ACHN (cell line): ENCODE measurements around the gene GRM5.

Source experiments
- DNase-seq: peaks from one replicate; pipeline ENCODE4 v3.0.0-alpha.2; 2015
- in situ Hi-C: cut with HindIII; loops from 2 replicates; pipeline ENCODE4 v1.10.0; 2017; ENCODE audit warnings: low sequenced_read_pairs, low pct_ligation_motif_present, low pct_unique_long_range_greater_than_20kb

Gene GRM5

GRCh38 chr11:88594274-88594950, 471.4 kb downstream of the GRM5 start:
- in situ Hi-C loops = no loop called here
- no peak for DNase-seq

GRCh38 chr11:88590361-88590760, 475.4 kb downstream of the GRM5 start:
- DNase-seq = no peak
- in situ Hi-C loops = no loop called here

GRCh38 chr11:88583251-88583650, 482.5 kb downstream of the GRM5 start:
- in situ Hi-C loops = no loop called here
- DNase-seq = no peak

- in situ Hi-C loops = no loop called here
These were observed 486.3 kb downstream of the GRM5 start for GRCh38 chr11:88579466-88579865.

GRCh38 chr11:88576741-88577140, 489.0 kb downstream of the GRM5 start:
- in situ Hi-C loops = no loop called here
- DNase-seq = no peak

More at GRCh38 chr11:88579466-88579865, 486.3 kb downstream of the GRM5 start:
- DNase-seq = no peak

GRCh38 chr11:88575916-88576315, 489.9 kb downstream of the GRM5 start:
- DNase-seq = no peak
- in situ Hi-C loops = no loop called here

GRCh38 chr11:88569342-88569741, 496.4 kb downstream of the GRM5 start:
- DNase-seq = no peak
- in situ Hi-C loops = no loop called here

GRCh38 chr11:88555829-88556202, 510.0 kb downstream of the GRM5 start:
- DNase-seq = no peak
- in situ Hi-C loops = no loop called here

GRCh38 chr11:88555018-88555828, 510.6 kb downstream of the GRM5 start:
- DNase-seq = peak; percentile 59
- in situ Hi-C loops = no loop called here

GRCh38 chr11:88553204-88553603, 512.6 kb downstream of the GRM5 start:
- in situ Hi-C loops = no loop called here

GRCh38 chr11:88552379-88553062, 513.3 kb downstream of the GRM5 start:
- in situ Hi-C loops = no loop called here
- peak; percentile 54 for DNase-seq

More at GRCh38 chr11:88553204-88553603, 512.6 kb downstream of the GRM5 start:
- DNase-seq = no peak

GRCh38 chr11:88544656-88545280, 521.0 kb downstream of the GRM5 start:
- DNase-seq = no peak
- in situ Hi-C loops = no loop called here

GRCh38 chr11:88543902-88544655, 521.7 kb downstream of the GRM5 start:
- peak; percentile 87 for DNase-seq
- in situ Hi-C loops = no loop called here

- no peak for DNase-seq
- in situ Hi-C loops = no loop called here
These were observed 524.8 kb downstream of the GRM5 start for GRCh38 chr11:88541006-88541405.

GRCh38 chr11:88538098-88538497, 527.7 kb downstream of the GRM5 start:
- in situ Hi-C loops = no loop called here
- DNase-seq = no peak

- no peak for DNase-seq
- in situ Hi-C loops = no loop called here
These were observed 528.2 kb downstream of the GRM5 start for GRCh38 chr11:88537613-88538012.

- DNase-seq = no peak
- in situ Hi-C loops = no loop called here
These were observed 529.0 kb downstream of the GRM5 start for GRCh38 chr11:88536616-88537265.
